ENCODE results near the gene SYT2.
A peak's percentile ranks its signal among the peaks of the same experiment; 100 is the strongest.
"Not testable (repeated sequence)": the region's sequence is repeated elsewhere in the genome, so short reads cannot be mapped to it uniquely, and the experiment has no call there.

SYT2 gene

GRCh38 chr1:202584707-202585589 lies 125.3 kb downstream of the SYT2 start:
- Histone ChIP-seq H3K27ac (peak overlapping the region; percentile 77 to 82), H3K9me3 (no peaks in the 10 kb centered on the region), H3K4me1 (peaks cover 7 to 69% (median 60%) of the 10 kb centered on the region in 4 donors), H3K4me3 (no peak overlapping the region), H3K36me3 (peaks cover 40 to 58% (median 48%) of the 10 kb centered on the region in 3 donors), H3K27me3 (no peaks in the 10 kb centered on the region)
- no peak for TF ChIP-seq CTCF (IDR thresholded peaks at IDR 0.05)
- no peak for DNase-seq
- intact Hi-C loops (cut with DNase I; ENCODE audit: low total_unique reads) = no loop called here

- H3K36me3 ChIP-seq = peaks cover 40 to 58% (median 48%) of the 10 kb centered on the region in 3 donors
- H3K4me1 ChIP-seq = peaks cover 0 to 69% (median 57%) of the 10 kb centered on the region in 4 donors
- peak overlapping the region in 1 of 2 donors; percentile 6 for H3K27ac ChIP-seq
- H3K4me3 ChIP-seq; intact Hi-C loops (cut with DNase I; ENCODE audit: low total_unique reads); H3K27me3 ChIP-seq; DNase-seq; H3K9me3 ChIP-seq: not testable (repeated sequence)
Measured at GRCh38 chr1:202582350-202582749, 127.9 kb downstream of the SYT2 start.

GRCh38 chr1:202580619-202581018 lies 129.6 kb downstream of the SYT2 start:
- no peak for TF ChIP-seq CTCF (IDR thresholded peaks at IDR 0.05)
- intact Hi-C loops (cut with DNase I; ENCODE audit: low total_unique reads) = no loop called here
- no peak for DNase-seq
- peaks cover 45 to 54% (median 51%) of the 10 kb centered on the region in 3 donors for H3K36me3 ChIP-seq
- H3K4me3 ChIP-seq = no peak overlapping the region
- H3K27ac ChIP-seq = peak overlapping the region; percentile 51 to 95
- no peaks in the 10 kb centered on the region for H3K27me3 ChIP-seq
- H3K4me1 ChIP-seq = peaks cover 0 to 69% (median 57%) of the 10 kb centered on the region in 4 donors
- no peaks in the 10 kb centered on the region for H3K9me3 ChIP-seq

- Histone ChIP-seq H3K27me3 (no peaks in the 10 kb centered on the region), H3K4me3 (no peak overlapping the region), H3K27ac (peak overlapping the region; percentile 51 to 95), H3K9me3 (no peaks in the 10 kb centered on the region), H3K36me3 (peaks cover 49 to 55% (median 54%) of the 10 kb centered on the region in 3 donors), H3K4me1 (peaks cover 0 to 69% (median 54%) of the 10 kb centered on the region in 4 donors)
- DNase-seq = no peak
- intact Hi-C loops (cut with DNase I; ENCODE audit: low total_unique reads) = no loop called here
- no peak for TF ChIP-seq CTCF (IDR thresholded peaks at IDR 0.05)
Measured at GRCh38 chr1:202579806-202580205, 130.4 kb downstream of the SYT2 start.

GRCh38 chr1:202578565-202578964 lies 131.7 kb downstream of the SYT2 start:
- Histone ChIP-seq H3K4me1 (peaks cover 0 to 73% (median 56%) of the 10 kb centered on the region in 4 donors), H3K4me3 (no peak overlapping the region), H3K27ac (peak overlapping the region; percentile 51 to 95), H3K36me3 (peaks cover 43 to 54% (median 46%) of the 10 kb centered on the region in 3 donors), H3K27me3 (no peaks in the 10 kb centered on the region), H3K9me3 (no peaks in the 10 kb centered on the region)
- intact Hi-C loops (cut with DNase I; ENCODE audit: low total_unique reads) = no loop called here
- TF ChIP-seq CTCF (IDR thresholded peaks at IDR 0.05) = no peak
- DNase-seq = no peak

GRCh38 chr1:202578001-202578504 lies 132.2 kb downstream of the SYT2 start:
- Histone ChIP-seq H3K4me3 (no peak overlapping the region), H3K36me3 (peaks cover 43 to 54% (median 47%) of the 10 kb centered on the region in 3 donors), H3K4me1 (peaks cover 0 to 74% (median 56%) of the 10 kb centered on the region in 4 donors), H3K9me3 (no peaks in the 10 kb centered on the region), H3K27me3 (no peaks in the 10 kb centered on the region), H3K27ac (peak overlapping the region; percentile 51 to 95)
- TF ChIP-seq CTCF (IDR thresholded peaks at IDR 0.05) = no peak
- intact Hi-C loops (cut with DNase I; ENCODE audit: low total_unique reads) = no loop called here
- DNase-seq = no peak
